Neural progenitor cell (in vitro differentiated cells): Measurements from ENCODE around the gene HDAC2.

Experiments used
- EZH2 ChIP-seq: fragments of 200-600 bp; sonication (generic); IDR thresholded peaks from 2 replicates; pipeline ENCODE4 v1.6.1; 2017; ENCODE audit warnings: antibody characterized with exemption, mild to moderate bottlenecking, moderate library complexity
- EZH2phosphoT487 ChIP-seq: fragments of 200-600 bp; sonication (generic); IDR thresholded peaks from 2 replicates; pipeline ENCODE4 v1.6.1; 2017; ENCODE audit warnings: antibody characterized with exemption
- TF ChIP-seq, protein P1 (sequence below): fragments of 200-600 bp; sonication (generic); IDR thresholded peaks from 2 replicates; pipeline ENCODE4 v1.5.1; 2017; ENCODE audit warnings: antibody characterized with exemption, mild to moderate bottlenecking

DNA sequence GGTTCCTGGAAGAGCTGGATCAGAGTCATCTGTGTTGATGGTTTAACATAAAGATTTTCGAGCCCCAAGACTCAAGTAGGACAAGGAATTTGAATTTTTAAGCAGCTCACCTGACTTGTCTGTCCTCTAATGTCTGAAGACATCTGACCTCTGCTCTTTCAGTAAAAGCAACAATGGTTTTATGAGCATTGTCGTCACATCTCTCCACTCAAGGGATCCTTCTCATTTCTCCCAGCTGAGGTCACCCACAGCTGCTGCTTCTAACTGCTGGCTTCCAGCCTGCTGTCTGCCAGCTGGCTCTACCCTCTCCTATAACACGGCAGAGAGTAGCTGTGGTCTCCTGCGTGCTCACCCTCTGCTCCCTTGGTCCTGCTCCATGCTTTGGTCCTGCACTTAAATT lies 24.7 kb upstream of the HDAC2 start:
- no peak for TF ChIP-seq EZH2
- TF ChIP-seq, protein P1, sequence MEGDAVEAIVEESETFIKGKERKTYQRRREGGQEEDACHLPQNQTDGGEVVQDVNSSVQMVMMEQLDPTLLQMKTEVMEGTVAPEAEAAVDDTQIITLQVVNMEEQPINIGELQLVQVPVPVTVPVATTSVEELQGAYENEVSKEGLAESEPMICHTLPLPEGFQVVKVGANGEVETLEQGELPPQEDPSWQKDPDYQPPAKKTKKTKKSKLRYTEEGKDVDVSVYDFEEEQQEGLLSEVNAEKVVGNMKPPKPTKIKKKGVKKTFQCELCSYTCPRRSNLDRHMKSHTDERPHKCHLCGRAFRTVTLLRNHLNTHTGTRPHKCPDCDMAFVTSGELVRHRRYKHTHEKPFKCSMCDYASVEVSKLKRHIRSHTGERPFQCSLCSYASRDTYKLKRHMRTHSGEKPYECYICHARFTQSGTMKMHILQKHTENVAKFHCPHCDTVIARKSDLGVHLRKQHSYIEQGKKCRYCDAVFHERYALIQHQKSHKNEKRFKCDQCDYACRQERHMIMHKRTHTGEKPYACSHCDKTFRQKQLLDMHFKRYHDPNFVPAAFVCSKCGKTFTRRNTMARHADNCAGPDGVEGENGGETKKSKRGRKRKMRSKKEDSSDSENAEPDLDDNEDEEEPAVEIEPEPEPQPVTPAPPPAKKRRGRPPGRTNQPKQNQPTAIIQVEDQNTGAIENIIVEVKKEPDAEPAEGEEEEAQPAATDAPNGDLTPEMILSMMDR, result no peak
- no peak for TF ChIP-seq EZH2phosphoT487
